ENCODE data around the gene SUCLG2.

Gene SUCLG2

GRCh38 chr3:67459796-67460195 lies 194.6 kb downstream of the SUCLG2 start:
- Histone ChIP-seq H3K27me3 (no peaks in the 10 kb centered on the region), H4K20me1 (no peaks in the 10 kb centered on the region), H3K9me3 (no peaks in the 10 kb centered on the region), H3K4me2 (no peak overlapping the region), H3K27ac (no peak overlapping the region), H3K4me3 (no peak overlapping the region), H3K9ac (no peak overlapping the region), H3K36me3 (no peaks in the 10 kb centered on the region), H3K4me1 (no peaks in the 10 kb centered on the region)
- no peak for TF ChIP-seq Cebpa-rat (IDR thresholded peaks at IDR 0.05)

GRCh38 chr3:67458896-67459530 lies 195.4 kb downstream of the SUCLG2 start:
- Histone ChIP-seq H3K27ac (no peak overlapping the region), H3K4me1 (no peaks in the 10 kb centered on the region), H3K9me3 (no peaks in the 10 kb centered on the region), H3K4me3 (no peak overlapping the region), H3K27me3 (no peaks in the 10 kb centered on the region), H4K20me1 (no peaks in the 10 kb centered on the region), H3K9ac (no peak overlapping the region), H3K4me2 (no peak overlapping the region), H3K36me3 (no peaks in the 10 kb centered on the region)
- TF ChIP-seq Cebpa-rat (IDR thresholded peaks at IDR 0.05) = no peak

GRCh38 chr3:67458408-67458807 lies 196.0 kb downstream of the SUCLG2 start:
- no peaks in the 10 kb centered on the region for H3K27me3 ChIP-seq

GRCh38 chr3:67453628-67454027 lies 200.8 kb downstream of the SUCLG2 start:
- Histone ChIP-seq H3K27ac (no peak overlapping the region), H3K9ac (no peak overlapping the region), H4K20me1 (no peaks in the 10 kb centered on the region), H3K4me1 (no peaks in the 10 kb centered on the region), H3K4me2 (no peak overlapping the region), H3K36me3 (no peaks in the 10 kb centered on the region), H3K9me3 (no peaks in the 10 kb centered on the region), H3K4me3 (no peak overlapping the region), H3K27me3 (no peaks in the 10 kb centered on the region)
- TF ChIP-seq Cebpa-rat (IDR thresholded peaks at IDR 0.05) = no peak

More at GRCh38 chr3:67458408-67458807, 196.0 kb downstream of the SUCLG2 start:
- Histone ChIP-seq H3K4me1 (no peaks in the 10 kb centered on the region), H4K20me1 (no peaks in the 10 kb centered on the region), H3K36me3 (no peaks in the 10 kb centered on the region), H3K4me2 (no peak overlapping the region), H3K27ac (no peak overlapping the region), H3K4me3 (no peak overlapping the region), H3K9me3 (no peaks in the 10 kb centered on the region), H3K9ac (no peak overlapping the region)
- no peak for TF ChIP-seq Cebpa-rat (IDR thresholded peaks at IDR 0.05)

- Histone ChIP-seq H3K9me3 (no peaks in the 10 kb centered on the region), H3K4me1 (no peaks in the 10 kb centered on the region), H4K20me1 (no peaks in the 10 kb centered on the region), H3K9ac (no peak overlapping the region), H3K27ac (no peak overlapping the region), H3K4me3 (no peak overlapping the region), H3K4me2 (no peak overlapping the region), H3K36me3 (no peaks in the 10 kb centered on the region), H3K27me3 (no peaks in the 10 kb centered on the region)
- TF ChIP-seq Cebpa-rat (IDR thresholded peaks at IDR 0.05) = no peak
Observed at GRCh38 chr3:67450153-67450552, 204.3 kb downstream of the SUCLG2 start.

GRCh38 chr3:67447393-67447792 lies 207.0 kb downstream of the SUCLG2 start:
- no peak overlapping the region for H3K27ac ChIP-seq
- H3K4me2 ChIP-seq = no peak overlapping the region
- H4K20me1 ChIP-seq = no peaks in the 10 kb centered on the region
- H3K9ac ChIP-seq = no peak overlapping the region
- H3K4me1 ChIP-seq = no peaks in the 10 kb centered on the region
- H3K36me3 ChIP-seq = no peaks in the 10 kb centered on the region
- no peaks in the 10 kb centered on the region for H3K27me3 ChIP-seq
- no peak overlapping the region for H3K4me3 ChIP-seq
- no peak for TF ChIP-seq Cebpa-rat (IDR thresholded peaks at IDR 0.05)
- H3K9me3 ChIP-seq = peaks cover 12% of the 10 kb centered on the region; the same call in 1 of the 2 replicates

GRCh38 chr3:67437789-67438188 lies 216.6 kb downstream of the SUCLG2 start:
- no peaks in the 10 kb centered on the region for H3K4me1 ChIP-seq
- H3K27me3 ChIP-seq = no peaks in the 10 kb centered on the region
- H3K9me3 ChIP-seq = peaks cover 1% of the 10 kb centered on the region; the same call in 1 of the 2 replicates
- no peak overlapping the region for H3K4me3 ChIP-seq
- no peaks in the 10 kb centered on the region for H4K20me1 ChIP-seq
- no peak overlapping the region for H3K27ac ChIP-seq
- no peaks in the 10 kb centered on the region for H3K36me3 ChIP-seq
- no peak for TF ChIP-seq Cebpa-rat (IDR thresholded peaks at IDR 0.05)
- H3K4me2 ChIP-seq = no peak overlapping the region
- no peak overlapping the region for H3K9ac ChIP-seq

GRCh38 chr3:67437090-67437489 lies 217.3 kb downstream of the SUCLG2 start:
- H3K4me2 ChIP-seq = no peak overlapping the region
- no peaks in the 10 kb centered on the region for H3K4me1 ChIP-seq
- H3K9me3 ChIP-seq = no peaks in the 10 kb centered on the region
- H3K4me3 ChIP-seq = no peak overlapping the region
- H3K27me3 ChIP-seq = no peaks in the 10 kb centered on the region
- H3K36me3 ChIP-seq = no peaks in the 10 kb centered on the region
- H3K27ac ChIP-seq = no peak overlapping the region
- H4K20me1 ChIP-seq = no peaks in the 10 kb centered on the region
- no peak for TF ChIP-seq Cebpa-rat (IDR thresholded peaks at IDR 0.05)
- no peak overlapping the region for H3K9ac ChIP-seq

GRCh38 chr3:67433109-67433508 lies 221.3 kb downstream of the SUCLG2 start:
- Histone ChIP-seq H3K4me3 (no peak overlapping the region), H3K36me3 (no peaks in the 10 kb centered on the region), H3K4me1 (no peaks in the 10 kb centered on the region), H4K20me1 (no peaks in the 10 kb centered on the region), H3K27me3 (no peaks in the 10 kb centered on the region), H3K4me2 (no peak overlapping the region), H3K9me3 (no peaks in the 10 kb centered on the region), H3K27ac (no peak overlapping the region), H3K9ac (no peak overlapping the region)
- no peak for TF ChIP-seq Cebpa-rat (IDR thresholded peaks at IDR 0.05)

- TF ChIP-seq Cebpa-rat (IDR thresholded peaks at IDR 0.05) = no peak
- H3K9ac ChIP-seq = no peak overlapping the region
- no peak overlapping the region for H3K4me3 ChIP-seq
Observed at GRCh38 chr3:67431887-67432286, 222.5 kb downstream of the SUCLG2 start.

GRCh38 chr3:67423722-67424121 lies 230.7 kb downstream of the SUCLG2 start:
- no peak for TF ChIP-seq Cebpa-rat (IDR thresholded peaks at IDR 0.05)
- H4K20me1 ChIP-seq = no peaks in the 10 kb centered on the region

More at GRCh38 chr3:67431887-67432286, 222.5 kb downstream of the SUCLG2 start:
- H4K20me1 ChIP-seq = no peaks in the 10 kb centered on the region
- no peaks in the 10 kb centered on the region for H3K27me3 ChIP-seq
- no peak overlapping the region for H3K27ac ChIP-seq
- H3K4me1 ChIP-seq = no peaks in the 10 kb centered on the region
- peaks cover 5% of the 10 kb centered on the region; the same call in 1 of the 2 replicates for H3K9me3 ChIP-seq
- H3K4me2 ChIP-seq = no peak overlapping the region
- H3K36me3 ChIP-seq = no peaks in the 10 kb centered on the region

More at GRCh38 chr3:67423722-67424121, 230.7 kb downstream of the SUCLG2 start:
- no peaks in the 10 kb centered on the region for H3K27me3 ChIP-seq
- no peaks in the 10 kb centered on the region for H3K36me3 ChIP-seq
- no peak overlapping the region for H3K4me3 ChIP-seq
- no peak overlapping the region for H3K9ac ChIP-seq
- H3K4me1 ChIP-seq = no peaks in the 10 kb centered on the region
- no peak overlapping the region for H3K4me2 ChIP-seq
- peaks cover 10% of the 10 kb centered on the region for H3K9me3 ChIP-seq
- no peak overlapping the region for H3K27ac ChIP-seq
